ENCODE data around the gene ADIRF. TPM values are rescaled to one million over a fixed set of nuclear protein-coding genes. Genes with fewer than 3 reads are reported as not detected.
A peak's percentile ranks its signal among the peaks of the same experiment; 100 is the strongest.

The ADIRF gene
- total RNA-seq, 1 donor from 2014 or later = 882 TPM

DNA sequence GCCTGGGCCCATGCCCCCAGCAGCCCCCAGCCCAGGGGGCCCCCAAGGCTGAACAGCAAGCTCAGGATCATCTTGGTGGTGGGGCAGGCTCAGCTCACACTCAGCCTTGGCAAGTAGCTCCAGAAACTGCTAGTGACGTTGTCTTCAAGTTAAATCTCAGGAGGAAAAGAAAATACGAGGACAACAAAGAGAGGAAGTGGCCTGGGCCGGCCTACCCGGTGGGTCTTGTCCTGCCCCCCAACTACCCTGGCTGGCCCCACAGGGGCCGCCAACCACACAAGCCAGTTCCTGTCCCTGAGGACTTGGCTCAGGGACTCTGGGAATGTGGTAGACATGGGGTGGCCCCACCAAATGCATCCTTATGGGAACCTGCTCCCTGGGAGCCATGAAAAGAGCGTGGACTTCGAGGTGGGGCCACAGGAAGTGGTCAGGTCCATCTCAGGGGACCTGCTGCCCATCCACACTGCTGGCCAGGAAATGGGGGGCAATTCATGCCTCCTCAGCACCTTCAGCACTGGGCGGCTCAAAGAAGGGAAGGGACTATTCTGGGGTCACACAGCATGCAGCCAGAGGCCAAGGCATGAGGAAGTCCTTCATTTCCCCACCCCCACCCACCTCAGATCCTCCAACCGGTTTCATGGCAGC, 10.7 kb upstream of the ADIRF start, which contains the start of gene MMRN2:
MMRN2 (minus strand) TSS at position 145 of the 645 bp plus-strand sequence; CDS start at position 71, 74 bp downstream.
- Histone ChIP-seq H3K27ac (peak within 1 kb of the TSS; percentile 95 to 98), H3K27me3 (no peaks in the 10 kb centered on the region), H3K36me3 (no peaks in the 10 kb centered on the region), H3K4me3 (peak within 1 kb of the TSS; percentile 20 to 42), H3K9me3 (no peaks in the 10 kb centered on the region), H3K4me1 (peaks cover 58 to 67% of the 10 kb centered on the region in 2 donors)
- intact Hi-C loops (cut with DNase I) = loop anchor here (5.0 to 10.0 kb wide), 2 partner anchors 245 to 433 kb away; partner anchors contain the start of gene WAPL
- TF ChIP-seq, protein P1, sequence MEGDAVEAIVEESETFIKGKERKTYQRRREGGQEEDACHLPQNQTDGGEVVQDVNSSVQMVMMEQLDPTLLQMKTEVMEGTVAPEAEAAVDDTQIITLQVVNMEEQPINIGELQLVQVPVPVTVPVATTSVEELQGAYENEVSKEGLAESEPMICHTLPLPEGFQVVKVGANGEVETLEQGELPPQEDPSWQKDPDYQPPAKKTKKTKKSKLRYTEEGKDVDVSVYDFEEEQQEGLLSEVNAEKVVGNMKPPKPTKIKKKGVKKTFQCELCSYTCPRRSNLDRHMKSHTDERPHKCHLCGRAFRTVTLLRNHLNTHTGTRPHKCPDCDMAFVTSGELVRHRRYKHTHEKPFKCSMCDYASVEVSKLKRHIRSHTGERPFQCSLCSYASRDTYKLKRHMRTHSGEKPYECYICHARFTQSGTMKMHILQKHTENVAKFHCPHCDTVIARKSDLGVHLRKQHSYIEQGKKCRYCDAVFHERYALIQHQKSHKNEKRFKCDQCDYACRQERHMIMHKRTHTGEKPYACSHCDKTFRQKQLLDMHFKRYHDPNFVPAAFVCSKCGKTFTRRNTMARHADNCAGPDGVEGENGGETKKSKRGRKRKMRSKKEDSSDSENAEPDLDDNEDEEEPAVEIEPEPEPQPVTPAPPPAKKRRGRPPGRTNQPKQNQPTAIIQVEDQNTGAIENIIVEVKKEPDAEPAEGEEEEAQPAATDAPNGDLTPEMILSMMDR (IDR thresholded peaks at IDR 0.05) = no peak
- DNase-seq (ENCODE audit: low spot score in 2 of 2) = peak in 1 of 2 donors; percentile 63

DNA sequence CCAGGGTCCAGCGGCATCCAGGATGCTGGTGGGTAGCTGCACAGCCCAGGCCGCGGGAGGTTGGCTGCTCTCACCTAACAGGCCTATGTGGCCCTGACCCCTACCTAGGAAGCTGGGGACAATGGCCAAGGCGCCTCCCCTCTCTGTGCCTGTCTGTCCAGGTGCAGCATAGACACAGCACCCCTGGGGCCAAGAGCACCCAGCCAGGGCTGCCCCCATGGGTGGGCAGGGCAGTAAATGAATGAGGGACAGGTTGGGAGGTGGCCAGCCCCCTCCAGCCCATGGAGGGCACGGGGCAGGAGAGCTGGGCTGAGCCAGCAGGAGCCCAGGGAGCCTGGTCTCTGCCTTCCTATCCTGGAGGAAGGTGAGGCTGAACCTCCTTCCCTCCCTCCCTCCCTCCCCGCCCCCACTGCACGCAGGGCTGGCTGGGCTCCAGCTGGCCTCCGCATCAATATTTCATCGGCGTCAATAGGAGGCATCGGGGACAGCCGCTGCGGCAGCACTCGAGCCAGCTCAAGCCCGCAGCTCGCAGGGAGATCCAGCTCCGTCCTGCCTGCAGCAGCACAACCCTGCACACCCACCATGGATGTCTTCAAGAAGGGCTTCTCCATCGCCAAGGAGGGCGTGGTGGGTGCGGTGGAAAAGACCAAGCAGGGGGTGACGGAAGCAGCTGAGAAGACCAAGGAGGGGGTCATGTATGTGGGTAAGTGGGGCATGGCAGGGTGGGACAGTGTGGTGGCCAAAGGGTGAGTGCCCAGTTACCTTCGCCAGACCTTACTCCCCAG, 10.0 kb upstream of the ADIRF start, which contains the start of gene SNCG:
SNCG (plus strand) TSS at position 484 of the 785 bp plus-strand sequence; CDS start at position 583, 99 bp downstream.
- no peaks in the 10 kb centered on the region for H3K9me3 ChIP-seq
- no peaks in the 10 kb centered on the region for H3K36me3 ChIP-seq
- peak in 1 of 2 donors; percentile 65 for DNase-seq (ENCODE audit: low spot score in 2 of 2)
- TF ChIP-seq, protein P1 (IDR thresholded peaks at IDR 0.05) = no peak
- intact Hi-C loops (cut with DNase I) = loop anchor here (5.0 to 10.0 kb wide), 2 partner anchors 246 to 434 kb away; partner anchors contain the start of gene WAPL
- H3K27ac ChIP-seq = peak within 1 kb of the TSS; percentile 95 to 98
- peaks cover 52 to 66% of the 10 kb centered on the region in 2 donors for H3K4me1 ChIP-seq
- H3K27me3 ChIP-seq = no peaks in the 10 kb centered on the region
- H3K4me3 ChIP-seq = peak within 1 kb of the TSS; percentile 20 to 42

DNA sequence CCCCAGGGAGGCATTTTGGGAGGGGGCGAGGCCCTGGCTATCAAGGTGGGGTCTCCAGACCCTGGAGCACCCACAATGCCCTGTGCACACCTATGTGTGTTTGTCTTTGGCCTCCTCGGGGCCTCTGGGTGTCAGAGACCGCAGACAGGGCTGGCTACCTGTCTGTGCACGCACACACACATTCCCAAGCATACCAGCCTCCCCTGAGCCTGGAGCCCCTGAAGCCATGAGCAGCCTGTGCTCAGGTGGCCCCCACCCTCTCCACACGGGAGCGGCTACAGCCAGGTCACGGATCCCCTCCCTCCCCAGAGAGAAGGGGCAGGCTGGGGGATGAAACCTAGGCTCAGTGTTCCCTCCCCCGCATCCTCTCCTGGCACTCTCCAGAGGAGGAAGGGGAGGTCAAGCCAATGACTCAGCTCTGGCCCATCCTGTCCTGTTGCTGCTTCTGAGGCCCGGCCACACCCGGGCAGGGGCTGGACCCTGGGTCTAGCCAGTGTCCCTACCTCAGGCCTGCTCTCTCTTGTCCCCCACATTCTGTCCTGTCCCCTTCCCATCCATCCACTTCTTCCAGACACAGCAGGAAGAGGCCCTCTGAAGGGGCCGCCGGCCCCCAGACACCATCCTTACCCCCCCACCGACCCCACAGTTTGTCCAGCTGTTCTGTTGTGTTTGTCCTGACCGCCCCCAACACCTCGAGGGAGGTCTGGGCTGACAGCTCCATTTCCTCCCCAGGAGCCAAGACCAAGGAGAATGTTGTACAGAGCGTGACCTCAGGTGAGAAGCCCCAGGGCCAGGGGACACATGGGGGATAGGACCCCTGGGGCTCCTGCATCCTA, 9.2 kb upstream of the ADIRF start:
- DNase-seq (ENCODE audit: low spot score in 2 of 2) = peak in 1 of 2 donors; percentile 84
- Histone ChIP-seq H3K9me3 (no peaks in the 10 kb centered on the region), H3K27ac (peak overlapping the region; percentile 95 to 98), H3K36me3 (no peaks in the 10 kb centered on the region), H3K4me3 (peak overlapping the region; percentile 20 to 42), H3K4me1 (peaks cover 46 to 64% of the 10 kb centered on the region in 2 donors), H3K27me3 (no peaks in the 10 kb centered on the region)
- intact Hi-C loops (cut with DNase I) = loop anchor here (5.0 to 10.0 kb wide), 2 partner anchors 247 to 434 kb away; partner anchors contain the start of gene WAPL
- TF ChIP-seq, protein P1 (IDR thresholded peaks at IDR 0.05) = no peak

DNA sequence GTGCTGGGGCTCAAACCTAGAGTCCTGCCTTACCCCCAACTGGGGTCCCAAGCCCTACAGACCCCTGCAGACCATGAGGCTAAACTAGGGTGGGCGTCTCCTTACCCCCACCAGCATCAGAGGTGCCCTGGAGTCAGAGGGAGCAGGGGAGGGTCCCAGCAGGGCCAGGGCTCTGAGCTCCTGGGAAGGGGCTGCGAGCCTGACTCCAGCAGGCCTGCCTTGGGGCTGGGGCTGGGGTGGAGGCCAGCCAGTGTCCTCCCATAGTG, 8.6 kb upstream of the ADIRF start:
- H3K36me3 ChIP-seq = no peaks in the 10 kb centered on the region
- intact Hi-C loops (cut with DNase I) = loop anchor here (1.0 to 10.0 kb wide), 4 partner anchors 20 to 435 kb away; partner anchors contain the start of gene WAPL
- peak overlapping the region in 1 of 2 donors; percentile 42 for H3K4me3 ChIP-seq
- DNase-seq (ENCODE audit: low spot score in 2 of 2) = no peak
- no peaks in the 10 kb centered on the region for H3K9me3 ChIP-seq
- H3K27ac ChIP-seq = peak overlapping the region; percentile 95 to 98
- TF ChIP-seq, protein P1 (IDR thresholded peaks at IDR 0.05) = no peak
- peaks cover 45 to 64% of the 10 kb centered on the region in 2 donors for H3K4me1 ChIP-seq
- H3K27me3 ChIP-seq = no peaks in the 10 kb centered on the region
